Measurements from ENCODE around the gene ANKS1B. TPM values are rescaled to one million over a fixed set of nuclear protein-coding genes. Genes with fewer than 3 reads are reported as not detected.

Gene ANKS1B
- total RNA-seq, 1 experiment from 2014 or later = 9.7 TPM

- ATAC-seq (peak; percentile 84), DNase-seq (ENCODE audit: low read depth, low spot score) (no peak)
- ChIA-PET POLR2A (interaction anchor here (0.6 kb wide), 1 partner anchor 58 kb away, joined by 3 read pairs; no protein-coding TSS in a partner anchor), CTCF (no interaction called here)
- Histone ChIP-seq H3K4me3 (ENCODE audit: low read depth in 2 of 2, low read length in 2 of 2) (no peak overlapping the region), H3K27me3 (ENCODE audit: control insufficient read depth, insufficient read depth, low read length) (no peaks in the 10 kb centered on the region), H3K4me1 (ENCODE audit: control insufficient read depth, insufficient read depth, low read length) (peaks cover 5% of the 10 kb centered on the region), H3K9me3 (ENCODE audit: control insufficient read depth, insufficient read depth, low read depth, low read length) (no peaks in the 10 kb centered on the region), H3K27ac (ENCODE audit: low read length) (no peak overlapping the region), H3K36me3 (ENCODE audit: control insufficient read depth, insufficient read depth, low read length) (no peaks in the 10 kb centered on the region)
- BruUV-seq (replicated peaks) = no TSS peak
- TF ChIP-seq POLR2AphosphoS5 (IDR thresholded peaks at IDR 0.05; ENCODE audit: low read depth, low read length) = no peak
- TF ChIP-seq CTCF (IDR thresholded peaks at IDR 0.05) = no peak
- no peak for TF ChIP-seq TCF7L2 (IDR thresholded peaks at IDR 0.05; ENCODE audit: low read depth, low read length)
- TF ChIP-seq, protein P1, sequence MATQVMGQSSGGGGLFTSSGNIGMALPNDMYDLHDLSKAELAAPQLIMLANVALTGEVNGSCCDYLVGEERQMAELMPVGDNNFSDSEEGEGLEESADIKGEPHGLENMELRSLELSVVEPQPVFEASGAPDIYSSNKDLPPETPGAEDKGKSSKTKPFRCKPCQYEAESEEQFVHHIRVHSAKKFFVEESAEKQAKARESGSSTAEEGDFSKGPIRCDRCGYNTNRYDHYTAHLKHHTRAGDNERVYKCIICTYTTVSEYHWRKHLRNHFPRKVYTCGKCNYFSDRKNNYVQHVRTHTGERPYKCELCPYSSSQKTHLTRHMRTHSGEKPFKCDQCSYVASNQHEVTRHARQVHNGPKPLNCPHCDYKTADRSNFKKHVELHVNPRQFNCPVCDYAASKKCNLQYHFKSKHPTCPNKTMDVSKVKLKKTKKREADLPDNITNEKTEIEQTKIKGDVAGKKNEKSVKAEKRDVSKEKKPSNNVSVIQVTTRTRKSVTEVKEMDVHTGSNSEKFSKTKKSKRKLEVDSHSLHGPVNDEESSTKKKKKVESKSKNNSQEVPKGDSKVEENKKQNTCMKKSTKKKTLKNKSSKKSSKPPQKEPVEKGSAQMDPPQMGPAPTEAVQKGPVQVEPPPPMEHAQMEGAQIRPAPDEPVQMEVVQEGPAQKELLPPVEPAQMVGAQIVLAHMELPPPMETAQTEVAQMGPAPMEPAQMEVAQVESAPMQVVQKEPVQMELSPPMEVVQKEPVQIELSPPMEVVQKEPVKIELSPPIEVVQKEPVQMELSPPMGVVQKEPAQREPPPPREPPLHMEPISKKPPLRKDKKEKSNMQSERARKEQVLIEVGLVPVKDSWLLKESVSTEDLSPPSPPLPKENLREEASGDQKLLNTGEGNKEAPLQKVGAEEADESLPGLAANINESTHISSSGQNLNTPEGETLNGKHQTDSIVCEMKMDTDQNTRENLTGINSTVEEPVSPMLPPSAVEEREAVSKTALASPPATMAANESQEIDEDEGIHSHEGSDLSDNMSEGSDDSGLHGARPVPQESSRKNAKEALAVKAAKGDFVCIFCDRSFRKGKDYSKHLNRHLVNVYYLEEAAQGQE (IDR thresholded peaks at IDR 0.05; ENCODE audit: insufficient read depth in 1 of 2, low read depth in 2 of 2, low read length in 1 of 2) = no peak
- no peak for TF ChIP-seq SIN3A (IDR thresholded peaks at IDR 0.05; ENCODE audit: borderline replicate concordance, insufficient read depth, low read depth, low read length)
- intact Hi-C loops (cut with micrococcal nuclease; ENCODE audit: unreplicated experiment) = no loop called here
- in situ Hi-C loops (cut with HindIII; ENCODE audit: low pct_unique_long_range_greater_than_20kb, low sequenced_read_pairs) = no loop called here
These were observed 1230.6 kb downstream of the ANKS1B start for GRCh38 chr12:98754095-98754494.

GRCh38 chr12:98752726-98753125, 1232.0 kb downstream of the ANKS1B start:
- DNase-seq (ENCODE audit: low read depth, low spot score) (no peak), ATAC-seq (0 out of 2 replicates have a peak, but pooled peaks have one; percentile 9)
- intact Hi-C loops (cut with micrococcal nuclease; ENCODE audit: unreplicated experiment) (no loop called here), in situ Hi-C loops (cut with HindIII; ENCODE audit: low pct_unique_long_range_greater_than_20kb, low sequenced_read_pairs) (no loop called here)
- ChIA-PET POLR2A (interaction anchor here (0.7 kb wide), 1 partner anchor 12 kb away, joined by 3 read pairs; no protein-coding TSS in a partner anchor), CTCF (no interaction called here)
- Histone ChIP-seq H3K27me3 (ENCODE audit: control insufficient read depth, insufficient read depth, low read length) (no peaks in the 10 kb centered on the region), H3K4me3 (ENCODE audit: low read depth in 2 of 2, low read length in 2 of 2) (no peak overlapping the region), H3K9me3 (ENCODE audit: control insufficient read depth, insufficient read depth, low read depth, low read length) (no peaks in the 10 kb centered on the region), H3K27ac (ENCODE audit: low read length) (no peak overlapping the region), H3K36me3 (ENCODE audit: control insufficient read depth, insufficient read depth, low read length) (no peaks in the 10 kb centered on the region), H3K4me1 (ENCODE audit: control insufficient read depth, insufficient read depth, low read length) (peaks cover 5% of the 10 kb centered on the region)
- TF ChIP-seq TCF7L2 (IDR thresholded peaks at IDR 0.05; ENCODE audit: low read depth, low read length) = no peak
- TF ChIP-seq CTCF (IDR thresholded peaks at IDR 0.05) = no peak
- TF ChIP-seq POLR2AphosphoS5 (IDR thresholded peaks at IDR 0.05; ENCODE audit: low read depth, low read length) = no peak
- TF ChIP-seq, protein P1 (IDR thresholded peaks at IDR 0.05; ENCODE audit: insufficient read depth in 1 of 2, low read depth in 2 of 2, low read length in 1 of 2) = no peak
- TF ChIP-seq SIN3A (IDR thresholded peaks at IDR 0.05; ENCODE audit: borderline replicate concordance, insufficient read depth, low read depth, low read length) = no peak
- BruUV-seq (replicated peaks) = no TSS peak
